GM21619 (cell line): Measurements from ENCODE around the gene DYNC2LI1.

Experiments
- ATAC-seq: cut with Tn5 transposase; IDR thresholded peaks from one replicate; pipeline ENCODE4 v1.9.1; 2021; ENCODE audit not compliant: unreplicated experiment

DYNC2LI1 gene

GRCh38 chr2:43762286-43762685 lies 11.6 kb upstream of the DYNC2LI1 start:
- no peak for ATAC-seq

GRCh38 chr2:43763091-43763490 lies 10.7 kb upstream of the DYNC2LI1 start:
- ATAC-seq, result no peak

GRCh38 chr2:43764086-43764705 lies 9.6 kb upstream of the DYNC2LI1 start:
- ATAC-seq, result no peak

GRCh38 chr2:43766006-43766405 lies 7.8 kb upstream of the DYNC2LI1 start:
- ATAC-seq, result no peak

GRCh38 chr2:43774617-43775016 lies 778 bp downstream of the DYNC2LI1 start:
- ATAC-seq, result no peak

GRCh38 chr2:43776324-43776723 lies 2.5 kb downstream of the DYNC2LI1 start:
- ATAC-seq, result no peak

- ATAC-seq, result no peak
These were observed 3.6 kb downstream of the DYNC2LI1 start for GRCh38 chr2:43777306-43777926.

GRCh38 chr2:43778233-43778632 lies 4.4 kb downstream of the DYNC2LI1 start:
- ATAC-seq, result no peak

- no peak for ATAC-seq
These were observed 14.1 kb downstream of the DYNC2LI1 start for GRCh38 chr2:43787895-43788294.

GRCh38 chr2:43788646-43789045 lies 14.8 kb downstream of the DYNC2LI1 start:
- no peak for ATAC-seq

GRCh38 chr2:43790147-43790546 lies 16.3 kb downstream of the DYNC2LI1 start:
- no peak for ATAC-seq

- no peak for ATAC-seq
These were observed 17.4 kb downstream of the DYNC2LI1 start for GRCh38 chr2:43791035-43791765.

GRCh38 chr2:43792653-43793052 lies 18.8 kb downstream of the DYNC2LI1 start:
- peak; percentile 61 for ATAC-seq

GRCh38 chr2:43794956-43795355 lies 21.1 kb downstream of the DYNC2LI1 start:
- no peak for ATAC-seq

- no peak for ATAC-seq
These were observed 22.4 kb downstream of the DYNC2LI1 start for GRCh38 chr2:43796206-43796605.

- no peak for ATAC-seq
These were observed 24.5 kb downstream of the DYNC2LI1 start for GRCh38 chr2:43798300-43798699.

GRCh38 chr2:43800894-43801293 lies 27.1 kb downstream of the DYNC2LI1 start:
- no peak for ATAC-seq

GRCh38 chr2:43802135-43802534 lies 28.3 kb downstream of the DYNC2LI1 start:
- ATAC-seq, result no peak

GRCh38 chr2:43803113-43803512 lies 29.3 kb downstream of the DYNC2LI1 start:
- ATAC-seq, result no peak

GRCh38 chr2:43806719-43807031 lies 32.8 kb downstream of the DYNC2LI1 start:
- ATAC-seq, result no peak

GRCh38 chr2:43810452-43810851 lies 36.6 kb downstream of the DYNC2LI1 start:
- ATAC-seq, result no peak

GRCh38 chr2:43810888-43811287 lies 37.0 kb downstream of the DYNC2LI1 start:
- ATAC-seq, result no peak
